Adipose tissue (tissue), 3 donors: ENCODE measurements around the gene CRABP2. TPM values are rescaled to one million over a fixed set of nuclear protein-coding genes. Genes with fewer than 3 reads are reported as not detected.

Experiments used
- H3K27ac ChIP-seq: one replicate; pipeline ENCODE4 v1.5.1; 2013; ENCODE audit warnings: low read depth, low read length
- WGBS, 3 donors: extraction: QIAGEN DNeasy Blood & Tissue Kit; methylation state at CpG; one replicate each; pipeline ENCODE4 v1.1.7; 2013; 5-methylcytosine and 5-hydroxymethylcytosine counted together
- polyA plus RNA-seq, 3 donors: library from polyadenylated mRNA; stranded (reverse); fragments of 200-250 nt; gene quantifications; one replicate each; pipeline ENCODE4 v1.2.3, GENCODE V29; 2013
- donor health status: healthy with polysubstance abuse.
- donor health status: Bipolar disorder and iron deficiency.
- donor health status: healthy.

The CRABP2 gene
- polyA plus RNA-seq, 3 donors: 0.45 to 31.3 (median 3.2) TPM

DNA sequence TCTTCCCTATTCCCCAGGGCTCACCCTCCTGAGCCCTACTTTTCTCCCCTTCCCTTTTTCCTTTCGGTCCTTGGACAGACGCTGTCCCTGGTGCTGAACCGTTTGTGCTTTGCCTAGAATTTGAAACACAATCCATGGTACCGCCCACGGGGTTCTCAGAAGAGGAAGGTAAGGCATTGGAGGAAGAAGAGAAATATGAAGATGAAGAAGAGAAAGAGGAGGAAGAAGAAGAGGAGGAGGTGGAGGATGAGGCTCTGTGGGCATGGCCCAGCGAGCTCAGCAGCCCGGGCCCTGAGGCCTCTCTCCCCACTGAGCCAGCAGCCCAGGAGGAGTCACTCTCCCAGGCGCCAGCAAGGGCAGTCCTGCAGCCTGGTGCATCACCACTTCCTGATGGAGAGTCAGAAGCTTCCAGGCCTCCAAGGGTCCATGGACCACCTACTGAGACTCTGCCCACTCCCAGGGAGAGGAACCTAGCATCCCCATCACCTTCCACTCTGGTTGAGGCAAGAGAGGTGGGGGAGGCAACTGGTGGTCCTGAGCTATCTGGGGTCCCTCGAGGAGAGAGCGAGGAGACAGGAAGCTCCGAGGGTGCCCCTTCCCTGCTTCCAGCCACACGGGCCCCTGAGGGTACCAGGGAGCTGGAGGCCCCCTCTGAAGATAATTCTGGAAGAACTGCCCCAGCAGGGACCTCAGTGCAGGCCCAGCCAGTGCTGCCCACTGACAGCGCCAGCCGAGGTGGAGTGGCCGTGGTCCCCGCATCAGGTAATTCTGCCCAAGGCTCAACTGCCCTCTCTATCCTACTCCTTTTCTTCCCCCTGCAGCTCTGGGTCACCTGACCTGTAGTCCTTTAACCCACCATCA is 53.0 kb downstream of the CRABP2 start:
- H3K27ac ChIP-seq: no peak overlapping the region
- 41 to 48% (median 48%) methylated on average over 14 to 16 of the region's 16 CpGs for WGBS, 3 donors

Other genes starting within 250 kb of the CRABP2 start
- 10 to 100 TPM; 13.4 to 28.7 (median 17.4) TPM for gene MEF2D, start 204.8 kb downstream of the CRABP2 start, polyA plus RNA-seq
- gene IQGAP3, start 133.0 kb downstream of the CRABP2 start, polyA plus RNA-seq: under 1 TPM; 0.03 to 0.22 (median 0.22) TPM
- under 1 TPM in 2 of 3 donors, not detected in 1; 0.10 to 0.17 TPM for gene TTC24, start 125.9 kb downstream of the CRABP2 start, polyA plus RNA-seq
- 10 to 100 TPM; 46.5 to 65.9 (median 52.1) TPM for gene NAXE, start 113.8 kb downstream of the CRABP2 start, polyA plus RNA-seq
- gene GPATCH4, start 104.1 kb downstream of the CRABP2 start, polyA plus RNA-seq: 10 to 100 TPM; 12.5 to 42.2 (median 29.1) TPM
- 1 to 10 TPM in 1 of 3 donors, under 1 TPM in 2; 0.24 to 1.6 (median 0.28) TPM for gene HAPLN2, start 86.2 kb downstream of the CRABP2 start, polyA plus RNA-seq
- under 1 TPM; 0.06 to 0.56 (median 0.07) TPM for gene BCAN, start 63.5 kb downstream of the CRABP2 start, polyA plus RNA-seq
- gene NES, start 28.2 kb downstream of the CRABP2 start, polyA plus RNA-seq: 10 to 100 TPM in 2 of 3 donors, 1 to 10 TPM in 1; 3.5 to 38.3 (median 32.1) TPM
- 10 to 100 TPM; 22.7 to 25.4 (median 24.6) TPM for gene METTL25B, start 22.9 kb upstream of the CRABP2 start, polyA plus RNA-seq
- gene ISG20L2, start 23.2 kb upstream of the CRABP2 start, polyA plus RNA-seq: 10 to 100 TPM in 2 of 3 donors, 1 to 10 TPM in 1; 9.3 to 17.1 (median 15.7) TPM
- 100 to 1,000 TPM; 104 to 178 (median 151) TPM for gene MRPL24, start 35.5 kb upstream of the CRABP2 start, polyA plus RNA-seq
- gene HDGF, start 46.1 kb upstream of the CRABP2 start, polyA plus RNA-seq: 100 to 1,000 TPM in 2 of 3 donors, 10 to 100 TPM in 1; 51.7 to 120 (median 116) TPM
- gene PRCC, start 62.0 kb upstream of the CRABP2 start, polyA plus RNA-seq: 10 to 100 TPM; 16.6 to 38.7 (median 35.8) TPM
- 1 to 10 TPM in 2 of 3 donors, under 1 TPM in 1; 0.75 to 6.1 (median 3.0) TPM for gene SH2D2A, start 111.3 kb upstream of the CRABP2 start, polyA plus RNA-seq
- under 1 TPM; 0.07 to 0.39 (median 0.11) TPM for gene INSRR, start 153.5 kb upstream of the CRABP2 start, polyA plus RNA-seq
- gene NTRK1, start 155.3 kb upstream of the CRABP2 start, polyA plus RNA-seq: 1 to 10 TPM in 2 of 3 donors, under 1 TPM in 1; 0.40 to 4.0 (median 1.8) TPM
- 10 to 100 TPM in 2 of 3 donors, 1 to 10 TPM in 1; 3.3 to 14.3 (median 11.6) TPM for gene PEAR1, start 188.1 kb upstream of the CRABP2 start, polyA plus RNA-seq
- 1 to 10 TPM in 1 of 3 donors, under 1 TPM in 2; 0.03 to 1.6 (median 0.16) TPM for gene LRRC71, start 215.0 kb upstream of the CRABP2 start, polyA plus RNA-seq